ENCODE results near the gene FBXL7.
A peak's percentile ranks its signal among the peaks of the same experiment; 100 is the strongest.

The FBXL7 gene

DNA sequence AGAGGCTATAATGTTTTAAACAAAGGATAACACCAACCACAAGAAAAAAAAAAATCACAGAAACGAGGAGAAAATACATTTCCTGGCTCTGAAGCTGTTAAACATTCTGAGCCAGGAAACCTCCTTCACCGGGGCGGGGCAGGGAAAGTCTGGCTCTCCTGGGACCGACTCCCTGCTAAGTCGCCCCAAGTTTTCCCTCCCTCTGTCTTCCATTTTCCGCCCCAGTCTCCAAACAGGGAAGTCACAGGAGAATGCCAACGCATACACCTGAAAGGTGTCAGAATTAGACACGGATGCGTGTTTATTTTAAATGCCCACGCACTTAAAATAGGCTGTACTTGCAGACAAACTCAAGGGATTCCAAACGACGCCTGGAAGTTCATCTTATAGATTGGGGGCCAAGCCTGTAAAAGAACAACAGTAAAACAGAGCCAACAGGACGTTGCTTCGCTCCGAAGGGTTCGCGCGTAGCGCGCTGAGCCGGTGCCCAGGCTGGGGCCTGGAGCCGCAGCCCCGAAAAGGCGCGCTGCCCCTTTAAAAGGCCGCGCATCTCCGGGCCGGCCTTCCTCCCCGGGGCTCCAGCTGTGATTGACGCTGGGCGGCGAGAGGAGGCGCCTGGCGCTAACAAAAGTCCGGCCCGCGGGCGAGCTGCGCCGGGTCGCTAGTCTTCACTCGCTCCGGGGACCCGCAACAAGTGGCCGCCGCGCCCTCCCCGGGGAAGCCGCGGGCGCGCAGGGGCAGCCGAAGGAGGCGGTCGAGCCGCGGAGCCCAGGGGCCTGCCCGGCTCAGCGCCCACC is at the start of gene FBXL7:
Gene FBXL7 (plus strand): TSS at position 653 of the 797 bp plus-strand sequence.
- peak; percentile 46 for DNase-seq

DNA sequence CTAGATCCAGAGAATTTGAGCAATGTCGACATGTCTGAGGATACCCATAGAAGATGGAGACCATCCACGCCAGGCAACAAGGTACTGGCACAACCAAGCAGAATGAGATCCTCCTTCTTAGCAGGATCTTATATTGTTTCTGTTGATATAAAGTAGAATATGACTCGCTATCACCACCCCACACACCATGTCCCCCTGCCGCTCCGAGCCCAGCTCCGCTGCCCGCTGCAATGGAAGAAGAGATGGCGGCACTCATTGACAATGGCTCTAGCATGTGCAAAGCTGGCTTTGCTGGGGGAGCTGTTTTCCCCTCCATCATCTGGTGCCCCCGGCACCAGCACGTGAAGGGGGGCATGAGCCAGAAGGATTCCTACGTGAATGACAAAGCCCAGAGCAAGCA is 49.5 kb upstream of the FBXL7 start:
- no peak for DNase-seq

DNA sequence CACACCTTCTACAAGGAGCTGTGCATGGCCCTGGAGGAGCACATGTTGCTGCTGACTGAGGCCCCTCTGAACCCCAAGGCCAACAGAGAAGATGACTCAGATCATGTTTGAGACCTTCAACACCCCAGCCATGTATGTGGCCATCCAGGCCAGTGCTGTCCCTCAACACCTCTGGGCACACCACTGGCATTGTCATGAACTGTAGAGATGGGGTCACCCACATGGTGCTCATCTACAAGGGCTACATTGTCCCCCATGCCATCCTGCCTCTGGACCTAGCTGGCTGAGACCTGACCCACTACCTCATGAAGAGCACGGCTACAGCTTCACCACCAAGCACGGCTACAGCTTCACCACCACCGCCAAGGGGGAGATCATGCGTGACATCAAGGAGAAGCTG is 49.0 kb upstream of the FBXL7 start:
- no peak for DNase-seq

DNA sequence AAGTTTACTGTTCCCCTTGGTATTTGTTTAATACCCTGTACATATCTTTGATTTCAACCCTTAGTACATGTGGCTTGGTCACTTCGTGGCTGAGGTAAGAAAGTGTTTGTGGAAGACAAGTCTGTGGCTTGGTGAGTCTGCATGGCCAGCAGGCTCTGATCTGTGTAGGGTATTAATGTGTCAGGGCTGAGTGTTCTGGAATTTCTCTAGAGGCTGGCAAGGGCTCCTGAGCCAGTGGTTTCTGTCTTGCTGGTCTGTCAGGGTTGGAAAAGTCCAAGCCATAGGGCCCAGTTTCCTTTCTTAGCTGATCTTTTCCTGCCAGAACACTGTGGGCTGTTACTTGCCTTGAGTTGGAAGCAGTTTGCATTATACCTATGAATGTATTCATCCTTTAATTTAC is 48.0 kb upstream of the FBXL7 start:
- DNase-seq, result no peak

DNA sequence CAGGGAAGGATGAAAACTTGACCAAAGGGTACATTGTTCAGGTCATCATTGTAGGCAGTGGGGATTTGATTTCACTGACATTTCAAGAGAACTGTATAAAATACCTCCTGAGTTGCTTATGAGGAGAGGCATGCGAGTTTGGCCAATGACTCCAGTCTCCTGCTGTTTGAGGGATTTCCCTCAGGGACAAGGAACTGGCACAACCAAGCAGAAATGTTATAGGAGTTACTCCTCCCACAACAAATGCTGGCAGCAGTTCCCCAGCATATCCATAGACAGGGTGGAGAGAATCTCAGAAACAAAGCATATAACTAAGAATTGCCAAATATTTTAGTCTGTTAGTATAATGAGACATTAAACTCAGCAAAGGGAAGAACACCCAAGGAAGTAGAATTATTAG is 47.2 kb upstream of the FBXL7 start:
- DNase-seq, result no peak

DNA sequence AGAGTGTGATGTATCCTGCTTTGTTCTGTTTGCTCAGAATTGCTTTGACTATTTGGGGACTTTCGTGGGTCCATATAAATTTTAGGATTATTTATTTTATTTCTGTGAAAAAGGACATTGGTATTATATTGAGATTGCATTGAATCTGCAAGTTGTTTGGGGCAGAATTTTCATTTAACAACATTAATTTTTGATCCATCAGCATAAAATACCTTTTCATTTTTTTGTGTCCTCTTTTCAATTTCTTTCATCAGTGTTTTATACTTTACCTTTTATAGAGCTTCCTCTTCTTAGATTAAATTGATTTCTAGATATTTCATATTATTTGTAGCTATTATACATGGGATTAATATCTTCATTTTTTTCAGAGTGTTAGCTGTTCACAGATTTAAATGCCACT is 40.8 kb upstream of the FBXL7 start:
- DNase-seq, result no peak

DNA sequence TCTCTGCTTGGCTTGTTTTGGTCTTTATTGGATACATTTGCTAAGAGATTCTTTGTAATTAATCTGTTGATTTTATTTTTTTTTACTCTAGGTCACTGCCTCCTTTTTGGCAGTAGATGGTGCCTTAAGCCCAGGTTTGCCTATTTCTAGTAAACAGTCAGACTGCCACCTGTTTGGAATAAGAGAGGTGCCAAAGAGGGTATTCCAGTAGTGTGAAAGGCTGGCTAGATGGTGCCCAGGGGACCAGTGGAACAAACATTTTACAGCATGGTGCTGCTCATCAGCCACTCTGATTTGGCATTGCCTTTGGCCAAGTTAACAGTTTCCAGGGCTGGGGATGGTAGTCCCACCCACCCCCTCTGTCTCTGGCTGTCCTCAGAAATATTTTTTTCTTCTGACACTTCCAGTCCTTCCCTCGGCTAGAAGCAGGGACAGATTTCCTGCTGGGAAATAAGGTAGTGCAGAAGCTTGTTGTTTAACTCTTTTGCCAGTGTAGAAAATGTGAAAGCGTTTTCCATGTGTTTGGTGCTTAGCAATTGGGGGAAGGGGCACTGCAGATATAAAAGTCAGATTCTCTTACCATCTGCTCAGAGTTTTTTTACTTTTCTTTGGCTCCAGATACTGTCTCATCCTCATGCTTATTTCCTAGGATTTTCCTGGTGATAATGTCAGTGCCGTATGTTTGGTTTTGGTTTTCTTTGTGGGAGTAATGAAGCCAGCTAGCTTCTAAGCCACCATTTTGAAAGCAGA is 36.6 kb upstream of the FBXL7 start:
- DNase-seq, result no peak

DNA sequence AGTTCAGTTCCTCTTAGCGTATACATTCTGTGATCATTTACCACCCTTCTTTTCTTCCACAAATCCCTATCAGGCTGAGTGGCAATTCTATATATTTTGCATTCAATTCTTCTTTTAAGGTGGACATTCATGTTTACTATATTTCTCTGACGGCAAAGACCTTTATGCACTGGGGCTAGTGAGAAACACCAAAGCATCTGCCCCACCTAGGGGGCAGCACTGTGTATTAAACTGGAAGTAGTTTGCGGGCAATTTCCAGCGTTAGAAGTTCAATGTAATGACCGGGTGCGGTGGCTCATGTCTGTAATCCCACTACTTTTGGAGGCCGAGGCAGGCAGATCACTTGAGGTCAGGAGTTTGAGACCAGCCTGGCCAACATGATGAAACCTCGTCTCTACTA is 27.9 kb upstream of the FBXL7 start:
- DNase-seq, result no peak

DNA sequence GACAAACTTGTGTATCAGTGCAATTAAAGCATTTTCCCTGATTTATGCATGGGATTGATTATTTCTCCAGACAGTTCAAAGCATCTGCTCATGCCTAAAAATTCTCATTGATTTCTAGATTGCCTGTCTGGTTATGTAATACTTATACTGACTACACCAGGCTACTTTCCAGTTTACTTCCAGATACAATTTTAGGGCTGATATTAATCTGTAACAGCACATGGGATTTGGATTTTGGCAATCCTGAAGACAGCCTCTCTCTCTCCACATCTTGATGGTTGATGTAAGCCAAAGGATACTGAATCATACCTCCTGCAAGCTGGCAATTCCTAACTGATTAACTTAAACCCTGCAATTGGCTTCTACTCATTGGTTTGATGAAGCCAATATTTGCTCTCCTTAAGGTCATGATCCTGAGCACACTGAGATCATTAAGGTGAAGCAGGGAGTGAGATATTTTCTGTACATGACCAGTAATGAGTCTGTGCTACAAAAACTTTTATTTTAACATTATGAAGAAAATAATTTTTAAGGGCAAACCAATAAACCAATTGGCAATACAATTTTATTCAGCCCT is 25.7 kb upstream of the FBXL7 start:
- DNase-seq, result no peak

DNA sequence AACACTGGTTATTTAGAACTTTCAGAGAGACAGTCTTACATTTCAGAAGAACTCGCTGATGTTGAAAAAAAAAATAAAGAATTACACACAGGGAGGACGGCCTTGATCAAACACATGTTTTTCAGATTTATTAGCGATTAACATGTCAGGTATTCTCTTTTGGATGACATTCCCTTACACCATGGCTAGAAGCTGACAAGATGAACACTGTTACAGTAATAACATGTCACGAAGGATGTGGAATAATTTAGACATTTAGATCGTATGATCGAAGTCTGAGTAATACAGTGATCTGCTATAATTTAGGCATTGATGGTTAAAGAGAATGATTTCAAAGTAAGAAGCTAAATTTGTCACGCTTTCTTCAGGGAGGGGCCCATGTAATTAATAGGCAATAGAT is 24.6 kb upstream of the FBXL7 start:
- DNase-seq, result no peak

DNA sequence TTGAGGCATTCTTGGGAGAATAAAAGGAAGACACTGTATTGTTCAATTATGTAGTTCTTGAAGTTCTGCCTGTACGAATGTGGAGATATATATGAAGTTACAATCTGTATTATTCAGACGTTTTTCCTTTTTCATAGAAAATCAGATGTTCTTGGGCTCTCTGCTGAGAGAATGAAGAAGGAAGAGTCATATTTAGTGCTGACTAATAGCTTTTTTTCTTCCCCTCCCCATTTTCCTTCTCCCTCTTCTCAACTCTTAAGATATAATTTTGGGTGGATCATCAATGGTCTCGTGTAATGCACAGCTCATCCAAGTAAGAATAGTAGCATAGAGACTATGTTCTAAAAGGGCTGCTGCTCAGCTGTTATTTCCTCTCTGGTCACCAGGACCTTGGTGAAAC is 23.0 kb upstream of the FBXL7 start:
- DNase-seq, result no peak

DNA sequence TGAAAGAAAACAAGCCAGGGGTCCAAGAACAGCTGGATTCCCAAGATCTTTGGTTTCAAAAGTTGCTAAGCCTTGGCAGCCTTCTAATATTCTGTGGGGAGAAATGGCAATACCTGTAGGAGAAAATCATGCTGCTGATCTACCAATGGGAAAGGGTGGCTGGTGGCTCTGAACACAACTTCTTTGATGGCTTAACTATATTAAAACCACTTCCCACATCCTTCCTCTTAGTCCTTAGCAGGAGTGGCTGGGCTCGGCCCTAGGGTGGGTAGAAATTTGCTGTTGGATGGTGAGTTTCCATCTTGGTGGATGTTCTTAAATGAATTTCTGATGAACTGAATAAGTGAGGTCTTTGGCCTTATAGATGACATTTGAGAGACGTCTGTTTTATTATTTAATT is 19.5 kb upstream of the FBXL7 start:
- DNase-seq, result no peak

DNA sequence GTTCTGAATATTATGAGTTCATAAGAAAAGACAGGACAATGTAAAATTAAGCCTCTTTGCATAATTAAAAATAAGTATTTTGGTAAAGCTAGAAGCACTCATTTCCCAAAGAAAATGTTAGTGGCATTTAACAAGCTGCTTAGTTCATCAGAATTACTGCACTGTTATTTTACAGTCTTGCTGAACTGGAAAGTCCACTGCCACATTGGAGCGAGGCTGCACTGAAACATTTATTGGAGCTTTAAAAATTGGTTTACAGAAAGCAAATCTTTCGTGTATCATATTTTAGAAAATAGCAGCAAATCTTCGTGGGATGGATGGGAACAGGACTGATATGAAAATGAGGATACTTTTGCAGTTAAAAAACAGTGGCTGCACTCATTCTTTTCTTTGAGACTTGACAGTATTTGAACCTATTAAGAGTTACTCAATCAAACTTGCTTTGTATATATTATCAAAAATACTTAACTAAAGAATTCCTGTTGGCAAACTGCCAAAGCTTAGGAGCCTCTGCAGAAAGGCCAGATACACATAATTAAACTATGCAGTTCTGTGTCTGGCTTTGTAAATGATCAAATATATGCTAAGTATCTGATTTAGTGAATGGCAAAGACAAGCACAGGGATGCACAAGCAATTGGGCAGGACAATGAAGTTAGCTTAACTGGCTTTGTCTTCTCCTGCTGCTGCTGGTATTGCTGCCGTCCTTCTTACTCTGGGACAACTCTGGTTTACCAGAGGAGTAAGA is 16.5 kb upstream of the FBXL7 start:
- DNase-seq, result no peak

DNA sequence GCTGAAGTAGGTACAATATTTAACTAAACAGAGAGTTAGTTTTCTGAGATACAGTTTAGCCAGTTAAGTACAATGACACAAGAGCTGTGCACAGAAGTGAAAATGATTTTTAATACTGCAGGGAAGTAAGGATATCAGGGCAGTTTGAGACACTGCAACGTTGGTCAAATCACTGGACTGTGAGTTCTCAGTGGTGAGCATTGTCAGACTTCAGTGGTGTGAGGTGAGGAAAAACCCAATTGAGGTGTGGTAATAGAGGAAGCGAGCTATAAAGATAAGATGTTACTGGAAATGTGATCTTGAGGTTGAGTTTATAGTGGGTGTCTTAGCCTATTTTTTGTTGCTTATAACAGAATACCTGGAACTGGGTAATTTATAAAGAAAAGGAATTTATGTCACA is 12.8 kb upstream of the FBXL7 start:
- DNase-seq, result no peak

DNA sequence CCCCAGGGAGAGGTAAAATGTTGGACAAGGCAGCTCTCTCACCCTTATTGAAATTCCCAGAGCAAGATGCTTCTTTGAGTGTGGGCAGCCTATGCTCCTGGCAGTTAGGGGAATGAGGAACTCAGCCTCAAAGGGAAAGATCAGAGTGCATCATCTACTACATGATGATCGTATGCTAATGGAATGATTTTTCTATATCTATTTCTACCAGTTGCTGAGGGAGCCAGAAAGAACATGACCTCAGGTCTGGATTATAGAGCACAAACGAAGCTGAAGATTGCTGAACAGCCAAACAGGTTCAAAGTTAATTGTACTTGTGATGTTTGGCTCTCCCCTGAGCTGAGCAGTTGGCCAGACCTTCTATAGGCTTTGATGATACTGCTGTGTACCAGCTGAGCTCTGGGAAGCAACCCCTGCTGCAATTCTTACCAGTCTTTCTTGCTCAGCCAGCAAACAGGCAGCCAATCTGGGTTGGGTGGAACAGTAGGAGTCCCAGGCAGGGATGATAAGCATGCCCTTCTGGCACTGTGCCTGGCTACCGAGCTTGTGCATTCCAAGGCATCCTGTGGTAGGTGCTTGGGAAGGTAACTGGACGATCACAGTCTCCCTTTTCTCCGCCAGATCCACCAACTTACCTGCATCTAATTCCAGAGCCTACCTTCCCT is 10.3 kb upstream of the FBXL7 start:
- DNase-seq, result no peak

DNA sequence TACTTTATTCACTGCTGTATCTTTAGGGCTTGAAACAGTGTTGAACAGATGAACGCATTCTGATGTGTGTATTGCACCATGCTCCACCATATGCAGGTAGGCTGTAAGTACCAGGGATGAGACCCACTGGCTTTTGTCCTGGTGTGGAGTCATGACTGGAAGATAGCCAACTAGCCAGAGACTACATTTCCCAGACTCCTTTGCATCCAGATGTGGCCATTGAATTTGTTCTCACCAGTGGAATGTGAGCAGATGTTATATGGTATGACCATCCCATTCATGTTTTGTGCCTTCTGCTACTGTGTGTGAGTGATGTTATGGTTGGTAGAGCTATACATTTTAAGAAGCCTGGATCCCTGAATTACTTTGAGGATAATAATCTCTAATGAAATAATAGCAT is 7.4 kb upstream of the FBXL7 start:
- no peak for DNase-seq

DNA sequence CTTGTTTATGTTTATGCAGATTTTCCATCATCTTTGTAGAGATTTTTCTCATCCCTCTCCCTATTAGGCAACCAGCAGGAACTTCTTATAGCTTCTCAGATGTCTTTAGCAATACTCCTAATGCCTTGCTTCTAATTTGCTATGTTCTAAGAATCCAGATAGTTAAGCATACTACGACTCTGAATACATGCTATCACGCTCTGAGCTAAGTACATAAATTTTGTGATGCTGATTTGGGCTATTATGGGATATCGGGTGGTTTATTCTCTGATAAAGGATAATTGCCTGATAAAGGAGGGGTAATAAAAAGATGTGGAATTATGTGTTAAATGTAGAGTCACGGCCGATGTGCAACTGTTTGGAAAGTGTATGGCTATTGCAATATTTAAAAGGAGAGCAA is 6.5 kb upstream of the FBXL7 start:
- DNase-seq, result no peak

DNA sequence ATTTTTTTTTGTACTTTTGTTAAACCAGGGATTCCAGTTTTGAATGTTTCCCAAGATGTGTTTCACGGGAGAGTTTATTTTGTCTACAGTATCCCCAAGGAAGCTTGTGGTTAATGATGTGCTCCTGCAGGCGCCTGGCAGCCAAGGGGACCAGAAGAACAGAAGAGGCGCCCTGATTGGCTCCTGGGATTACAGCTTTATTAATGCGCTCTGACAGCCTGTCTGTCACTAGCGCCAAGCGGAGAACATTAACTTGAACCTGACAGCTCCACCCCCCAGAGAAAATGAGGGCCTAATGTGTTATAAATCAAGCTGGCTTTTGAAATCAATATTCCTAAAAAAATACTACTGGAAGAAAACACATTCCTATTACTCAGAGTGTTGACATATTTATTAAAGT is 5.0 kb upstream of the FBXL7 start:
- no peak for DNase-seq

DNA sequence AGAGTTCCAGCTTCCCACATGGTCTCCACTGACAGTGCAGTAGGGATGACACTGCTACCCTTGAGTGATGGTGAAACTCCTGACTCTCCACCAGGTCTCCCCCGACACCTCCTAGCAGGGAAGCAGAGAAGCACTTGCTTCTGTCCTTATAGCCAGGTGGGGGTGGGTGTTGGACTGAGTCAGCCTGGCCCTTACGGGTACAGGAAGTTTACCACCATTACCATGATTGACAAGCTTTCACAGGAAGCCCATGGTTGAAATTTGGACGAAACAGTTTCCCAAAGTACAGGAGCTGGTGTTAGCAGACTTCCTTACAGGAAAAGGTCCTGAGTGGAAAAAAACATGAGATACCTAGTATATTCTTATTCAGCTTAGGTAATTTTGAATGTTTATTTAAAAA is 3.1 kb upstream of the FBXL7 start:
- DNase-seq, result no peak

DNA sequence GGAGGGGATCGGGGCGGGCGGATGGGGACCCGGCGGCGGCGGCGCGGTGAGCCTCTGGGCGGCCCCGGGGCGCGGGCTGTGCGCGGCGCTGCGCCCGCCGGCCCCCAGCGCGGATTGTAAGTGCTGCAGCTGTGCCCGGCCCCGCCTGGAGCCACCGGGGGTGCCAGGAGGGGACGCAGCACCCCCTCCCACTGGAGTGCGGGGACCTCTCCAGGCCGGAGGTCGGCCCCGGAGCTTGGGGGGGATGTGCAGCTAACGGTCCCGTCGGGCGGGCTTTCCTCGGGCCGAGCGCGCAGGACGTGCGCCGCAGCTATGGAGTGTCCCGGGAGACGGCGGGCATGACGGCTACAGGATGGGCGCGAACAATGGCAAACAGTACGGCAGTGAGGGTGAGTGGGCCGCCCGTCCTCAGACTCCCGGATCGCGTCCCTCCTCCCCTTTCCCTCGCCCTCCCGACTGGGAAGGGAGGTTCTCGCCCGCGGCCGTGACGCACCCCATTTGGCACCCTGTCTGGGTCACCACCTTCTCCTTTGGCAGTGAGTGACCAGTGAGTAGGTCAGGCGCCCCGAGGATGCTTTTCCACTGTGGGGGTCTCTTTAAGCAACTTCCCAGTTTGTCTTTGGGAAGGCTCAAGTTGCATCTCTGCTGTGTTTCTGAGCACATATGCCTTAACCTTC is 483 bp downstream of the FBXL7 start:
- no peak for DNase-seq

DNA sequence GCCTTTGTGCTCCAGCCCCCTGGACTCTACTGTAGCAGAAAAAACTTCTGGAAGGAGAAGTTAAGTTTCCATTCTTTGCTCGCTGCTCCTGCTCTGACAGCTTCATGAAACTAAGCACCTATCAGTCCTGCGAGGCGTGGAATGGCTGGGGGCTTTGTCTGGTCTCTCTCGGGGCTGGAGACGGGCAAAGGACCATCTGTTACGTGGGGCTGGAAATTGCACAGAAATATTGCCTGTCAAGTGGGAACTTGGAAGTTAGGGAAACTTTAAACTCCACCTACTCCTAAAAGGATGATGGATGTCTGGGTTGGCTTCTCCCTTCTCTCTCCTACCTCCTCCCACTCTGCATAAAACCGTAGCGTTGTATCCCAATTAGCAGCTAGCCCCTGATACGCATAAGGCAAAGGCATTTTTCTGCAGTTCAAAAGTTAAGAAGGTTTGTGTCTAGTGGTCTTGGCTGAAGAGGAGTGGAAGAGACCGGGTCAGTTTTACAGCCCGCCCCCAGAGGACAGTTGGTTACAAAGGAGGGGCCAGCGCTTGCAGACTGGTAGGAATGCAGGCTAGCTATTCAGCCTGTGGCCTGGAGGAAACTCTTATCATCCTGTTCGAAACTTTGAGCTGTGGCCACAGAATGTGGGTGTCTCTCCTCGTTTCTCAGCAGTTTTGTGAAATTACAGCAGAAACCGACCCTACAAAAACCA is 1.3 kb downstream of the FBXL7 start:
- DNase-seq, result no peak

DNA sequence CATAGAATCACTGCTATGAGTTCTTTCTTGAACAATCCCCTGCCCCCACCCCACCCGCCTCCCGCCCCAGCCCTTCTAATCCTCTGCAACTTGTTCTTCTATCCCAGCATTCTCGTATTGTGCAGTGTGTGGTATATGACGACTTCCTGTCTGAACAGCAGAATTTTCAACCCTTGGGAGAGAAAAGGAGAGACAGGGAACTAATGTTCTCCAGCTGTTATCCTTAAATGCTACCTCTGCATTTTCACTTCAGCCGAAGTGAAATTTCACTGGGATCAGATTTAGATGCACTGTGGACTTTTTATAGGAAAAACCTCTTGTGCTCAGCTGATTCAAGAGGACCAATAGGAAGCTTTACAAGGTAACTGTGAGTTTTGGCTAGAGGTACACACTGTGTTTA is 2.2 kb downstream of the FBXL7 start:
- no peak for DNase-seq
